GM12875 (cell line): ENCODE results near the gene TCFL5.

Experiments
- H3K4me3 ChIP-seq: one replicate; pipeline ENCODE4 v1.5.1; 2011; ENCODE audit warnings: low read depth, low read length, control low read depth
- CTCF ChIP-seq: IDR thresholded peaks from 2 replicates; pipeline ENCODE4 v1.5.1; 2011; ENCODE audit warnings: low read depth, mild to moderate bottlenecking, control low read depth, inconsistent platforms, low read length, moderate library complexity, borderline replicate concordance; ENCODE audit not compliant: insufficient read depth

Gene TCFL5

DNA sequence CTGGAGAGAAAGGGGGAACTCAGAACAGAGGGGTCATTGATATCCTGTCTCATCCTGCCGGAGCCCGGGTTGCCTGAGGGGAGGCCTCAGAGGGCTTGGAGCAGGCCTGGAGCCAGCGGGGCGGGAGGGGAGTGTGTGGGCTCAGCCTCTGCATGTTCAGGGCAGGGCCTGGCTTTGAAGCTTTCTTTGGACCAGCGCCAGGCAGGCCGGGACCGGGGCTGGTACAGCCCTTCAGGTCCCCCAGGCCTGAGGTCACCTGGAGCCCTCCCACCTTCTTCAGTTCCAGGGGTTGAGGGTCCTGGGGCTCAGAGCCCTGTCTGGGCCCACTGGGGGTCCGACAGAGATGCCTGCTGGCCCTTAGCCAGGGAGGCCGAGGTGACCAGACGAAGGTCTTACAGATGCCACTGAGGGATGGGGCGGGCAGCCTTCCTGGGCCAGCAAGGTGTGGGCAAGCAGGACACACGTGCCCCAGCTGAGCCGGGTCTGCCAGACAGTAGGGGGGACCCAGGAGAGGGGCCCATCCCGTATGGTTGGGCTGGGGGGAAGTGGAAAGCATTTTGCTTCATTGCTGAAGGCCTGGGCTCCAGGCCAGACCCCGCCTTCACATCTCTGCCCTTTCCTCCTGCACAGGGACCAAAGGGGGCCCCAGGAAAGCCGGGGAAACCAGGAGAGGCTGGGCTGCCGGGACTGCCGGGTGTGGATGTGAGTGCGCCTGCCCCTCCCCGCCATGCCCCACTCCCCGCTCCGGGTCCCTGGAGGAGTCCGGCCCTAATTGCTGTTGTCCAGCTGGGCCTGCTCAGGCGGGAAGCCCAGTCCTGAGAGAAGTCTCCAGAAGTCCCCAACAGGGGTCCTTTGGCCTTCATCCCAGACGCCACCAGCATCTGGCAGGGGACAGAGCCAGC lies 42.8 kb downstream of the TCFL5 start:
- TF ChIP-seq CTCF: no peak
- no peak overlapping the region for H3K4me3 ChIP-seq

GRCh38 chr20:62817975-62818591 lies 43.5 kb downstream of the TCFL5 start:
- TF ChIP-seq CTCF: no peak
- H3K4me3 ChIP-seq: no peak overlapping the region

DNA sequence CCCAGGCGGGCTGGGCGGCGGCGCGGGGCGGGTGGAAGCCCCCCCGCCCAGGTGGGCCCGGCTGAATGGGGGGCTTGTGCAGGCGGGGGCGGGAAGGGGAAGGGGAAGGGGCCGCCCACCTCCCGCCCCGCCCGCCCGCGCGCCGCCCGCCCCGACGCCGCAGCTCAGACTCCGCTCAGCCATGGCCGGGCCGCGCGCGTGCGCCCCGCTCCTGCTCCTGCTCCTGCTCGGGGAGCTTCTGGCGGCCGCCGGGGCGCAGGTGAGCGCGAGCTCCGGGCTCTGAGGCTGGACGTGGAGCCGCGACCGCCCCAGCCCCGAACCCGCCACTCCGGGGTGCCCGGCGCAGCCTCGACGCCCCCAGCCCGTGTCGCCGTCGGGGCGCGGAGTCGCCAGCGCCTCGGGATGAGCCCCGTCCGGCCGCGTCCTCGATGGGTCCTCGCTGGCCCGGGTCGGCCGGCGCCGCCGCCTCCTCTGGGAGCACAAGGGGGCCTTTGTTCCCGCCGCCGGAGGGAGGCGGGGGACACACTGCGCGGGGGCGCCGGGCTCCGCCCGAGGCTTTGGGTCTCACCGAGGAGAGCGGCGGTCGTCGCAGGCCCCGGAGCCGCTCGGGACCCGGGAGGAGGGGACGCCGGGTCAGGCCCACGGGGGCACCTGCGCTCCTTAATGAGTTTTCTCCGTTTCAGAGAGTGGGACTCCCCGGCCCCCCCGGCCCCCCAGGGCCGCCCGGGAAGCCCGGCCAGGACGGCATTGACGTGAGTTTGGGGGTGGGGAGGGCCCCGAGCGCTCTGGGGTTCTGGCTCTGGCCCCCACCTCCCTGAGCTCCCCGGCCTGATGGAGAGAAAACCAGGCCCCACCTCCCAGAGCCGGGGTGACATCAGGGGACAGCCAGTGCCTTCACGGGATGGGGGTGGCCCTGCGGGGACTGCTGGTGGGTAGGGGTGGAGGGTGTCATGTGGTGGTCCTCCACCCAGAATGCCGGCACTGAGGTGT lies 44.4 kb downstream of the TCFL5 start, which contains the start of gene COL9A3:
TSS of gene COL9A3 (plus strand) at position 167 of the 990 bp plus-strand sequence. CDS start at position 182, 15 bp downstream.
- no peak within 1 kb of the TSS for H3K4me3 ChIP-seq
- TF ChIP-seq CTCF: no peak

DNA sequence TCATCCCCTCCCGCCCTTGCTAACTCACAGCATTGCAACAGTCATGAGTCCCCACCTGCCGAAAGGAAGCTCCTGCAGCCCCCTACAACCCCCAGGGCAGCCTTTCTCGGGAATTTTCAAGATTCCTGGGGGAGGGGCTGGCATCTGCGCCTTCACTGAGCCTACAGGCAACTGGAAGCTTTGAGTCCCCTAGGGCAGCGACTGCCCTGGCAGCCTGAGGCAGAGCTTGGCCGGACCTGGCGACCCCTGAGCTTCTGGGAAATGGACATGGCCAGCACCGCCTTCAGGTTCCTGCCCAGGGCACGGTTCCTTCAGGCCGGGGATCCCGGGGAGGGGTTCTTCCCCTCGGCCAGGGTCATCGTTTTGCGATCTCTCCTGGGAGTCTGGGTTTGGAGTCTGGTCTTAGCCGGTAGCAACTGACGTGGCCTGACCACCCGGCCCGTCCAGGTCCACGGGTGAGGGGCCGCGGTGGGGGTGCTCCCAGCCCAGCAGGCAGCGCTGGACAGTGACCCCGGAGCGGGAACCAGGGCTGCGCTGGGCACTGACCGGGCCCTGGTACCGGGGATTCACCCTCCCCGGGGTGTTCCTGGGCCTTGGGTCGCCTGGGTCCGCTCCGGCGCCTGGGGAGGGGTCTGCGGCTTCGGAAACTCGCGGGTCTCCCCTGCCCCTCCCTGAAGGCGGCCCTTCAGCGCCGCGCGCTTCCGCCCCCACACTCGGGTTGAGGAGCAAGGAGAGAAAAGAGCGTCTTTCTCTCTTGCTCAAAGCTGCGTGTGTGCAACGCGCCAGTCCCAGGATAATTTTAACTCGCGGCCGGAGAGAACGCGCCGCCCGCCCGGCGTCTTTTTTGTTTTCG lies 45.4 kb downstream of the TCFL5 start:
- no peak for TF ChIP-seq CTCF

GRCh38 chr20:62815066-62815991 lies 46.3 kb downstream of the TCFL5 start:
- H3K4me3 ChIP-seq: no peak overlapping the region
- TF ChIP-seq CTCF: no peak

More for the DNA sequence above, 45.4 kb downstream of the TCFL5 start:
- no peak overlapping the region for H3K4me3 ChIP-seq

GRCh38 chr20:62814709-62815065 lies 46.9 kb downstream of the TCFL5 start:
- H3K4me3 ChIP-seq: no peak overlapping the region
- no peak for TF ChIP-seq CTCF
